ENCODE results near the gene SLC22A23. TPM values are rescaled to one million over a fixed set of nuclear protein-coding genes. Genes with fewer than 3 reads are reported as not detected.

SLC22A23 gene
- total RNA-seq, 4 donors from 2014 or later, result 26.6 to 42.6 (median 37.6) TPM

DNA sequence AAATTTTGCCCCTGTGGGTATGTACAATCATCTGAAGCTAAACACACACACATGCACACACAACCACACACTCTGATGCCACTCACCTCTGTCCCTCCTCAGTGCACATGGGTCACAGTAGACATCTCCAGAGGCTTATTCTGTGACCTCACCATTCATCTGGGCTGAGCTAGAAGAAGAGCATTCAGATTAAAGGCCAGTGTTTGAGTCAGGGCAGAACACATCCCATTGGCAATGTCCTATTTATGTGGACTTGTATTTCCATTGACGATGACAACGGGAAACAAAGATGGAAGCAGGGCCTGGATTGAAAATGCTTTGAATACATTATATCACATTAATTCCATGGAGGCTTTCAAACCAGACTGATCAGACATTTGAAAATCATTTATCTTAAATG is 26.8 kb upstream of the SLC22A23 start:
- WGBS, 2 donors, result 90 to 93% methylated on average over 2 of the region's 2 CpGs
- no peak overlapping the region for H3K4me3 ChIP-seq
- no peak for TF ChIP-seq POLR2A (IDR thresholded peaks at IDR 0.05)
- TF ChIP-seq, protein P1, sequence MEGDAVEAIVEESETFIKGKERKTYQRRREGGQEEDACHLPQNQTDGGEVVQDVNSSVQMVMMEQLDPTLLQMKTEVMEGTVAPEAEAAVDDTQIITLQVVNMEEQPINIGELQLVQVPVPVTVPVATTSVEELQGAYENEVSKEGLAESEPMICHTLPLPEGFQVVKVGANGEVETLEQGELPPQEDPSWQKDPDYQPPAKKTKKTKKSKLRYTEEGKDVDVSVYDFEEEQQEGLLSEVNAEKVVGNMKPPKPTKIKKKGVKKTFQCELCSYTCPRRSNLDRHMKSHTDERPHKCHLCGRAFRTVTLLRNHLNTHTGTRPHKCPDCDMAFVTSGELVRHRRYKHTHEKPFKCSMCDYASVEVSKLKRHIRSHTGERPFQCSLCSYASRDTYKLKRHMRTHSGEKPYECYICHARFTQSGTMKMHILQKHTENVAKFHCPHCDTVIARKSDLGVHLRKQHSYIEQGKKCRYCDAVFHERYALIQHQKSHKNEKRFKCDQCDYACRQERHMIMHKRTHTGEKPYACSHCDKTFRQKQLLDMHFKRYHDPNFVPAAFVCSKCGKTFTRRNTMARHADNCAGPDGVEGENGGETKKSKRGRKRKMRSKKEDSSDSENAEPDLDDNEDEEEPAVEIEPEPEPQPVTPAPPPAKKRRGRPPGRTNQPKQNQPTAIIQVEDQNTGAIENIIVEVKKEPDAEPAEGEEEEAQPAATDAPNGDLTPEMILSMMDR (IDR thresholded peaks at IDR 0.05), result no peak
- H3K27me3 ChIP-seq, result peaks cover 0 to 18% (median 0%) of the 10 kb centered on the region in 4 donors
- H3K27ac ChIP-seq, result no peak overlapping the region
- peaks cover 0 to 6% (median 5%) of the 10 kb centered on the region in 3 donors for H3K9me3 ChIP-seq
- H3K36me3 ChIP-seq, result no peaks in the 10 kb centered on the region
- DNase-seq, result no peak
- no peaks in the 10 kb centered on the region for H3K4me1 ChIP-seq
- intact Hi-C loops (cut with DNase I), result no loop called here

DNA sequence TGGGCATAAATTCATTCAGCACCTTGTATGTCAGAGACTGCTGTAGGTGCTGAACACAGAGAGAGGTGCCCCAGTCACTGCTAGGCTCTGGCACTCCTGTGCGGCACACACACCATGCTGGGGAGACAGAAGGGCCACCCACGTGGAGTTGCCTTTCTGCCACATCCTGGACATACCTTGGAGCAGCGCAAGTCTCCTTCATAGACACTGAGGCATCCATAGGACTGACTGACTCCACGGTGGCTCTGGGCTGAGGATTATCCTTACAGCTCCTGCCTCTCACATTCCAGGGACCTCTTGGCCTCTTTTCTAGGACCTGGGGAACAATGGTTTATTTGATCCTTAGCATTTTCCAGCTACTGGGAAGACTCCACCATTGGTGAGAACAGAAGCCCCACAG is 26.0 kb upstream of the SLC22A23 start:
- no peak for DNase-seq
- Histone ChIP-seq H3K4me3 (no peak overlapping the region), H3K27me3 (peaks cover 0 to 13% (median 0%) of the 10 kb centered on the region in 4 donors), H3K4me1 (no peaks in the 10 kb centered on the region), H3K27ac (no peak overlapping the region), H3K36me3 (no peaks in the 10 kb centered on the region), H3K9me3 (peaks cover 0 to 6% (median 5%) of the 10 kb centered on the region in 3 donors)
- intact Hi-C loops (cut with DNase I), result no loop called here
- 67 to 80% methylated on average over 3 of the region's 4 CpGs for WGBS, 2 donors
- no peak for TF ChIP-seq POLR2A (IDR thresholded peaks at IDR 0.05)
- TF ChIP-seq, protein P1 (IDR thresholded peaks at IDR 0.05), result no peak

DNA sequence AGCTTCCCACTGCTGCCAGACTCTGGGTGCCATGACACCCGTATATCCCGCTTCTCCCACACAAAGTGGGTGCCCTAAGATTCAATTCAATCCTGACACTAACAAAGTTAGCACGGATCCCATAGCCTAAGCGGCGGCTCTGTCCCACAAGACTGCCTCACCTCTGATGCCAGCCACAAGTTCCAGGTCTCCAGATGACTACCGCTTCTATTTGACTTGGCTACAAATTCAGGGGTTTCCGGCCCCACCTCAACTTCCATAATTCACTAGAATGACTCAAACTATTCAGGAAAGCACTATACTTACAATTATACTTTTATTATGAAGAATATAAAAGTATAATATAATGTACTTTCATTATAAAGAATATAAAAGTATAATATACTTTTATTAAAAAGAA is 24.8 kb upstream of the SLC22A23 start:
- H3K4me1 ChIP-seq, result no peaks in the 10 kb centered on the region
- H3K4me3 ChIP-seq, result no peak overlapping the region
- TF ChIP-seq POLR2A (IDR thresholded peaks at IDR 0.05), result no peak
- TF ChIP-seq, protein P1 (IDR thresholded peaks at IDR 0.05), result no peak
- H3K27ac ChIP-seq, result no peak overlapping the region
- intact Hi-C loops (cut with DNase I), result no loop called here
- no peak for DNase-seq
- H3K9me3 ChIP-seq, result peaks cover 0 to 6% (median 5%) of the 10 kb centered on the region in 3 donors
- H3K36me3 ChIP-seq, result no peaks in the 10 kb centered on the region
- 60 to 82% methylated on average over 7 of the region's 7 CpGs for WGBS, 2 donors
- peaks cover 0 to 10% (median 0%) of the 10 kb centered on the region in 4 donors for H3K27me3 ChIP-seq

DNA sequence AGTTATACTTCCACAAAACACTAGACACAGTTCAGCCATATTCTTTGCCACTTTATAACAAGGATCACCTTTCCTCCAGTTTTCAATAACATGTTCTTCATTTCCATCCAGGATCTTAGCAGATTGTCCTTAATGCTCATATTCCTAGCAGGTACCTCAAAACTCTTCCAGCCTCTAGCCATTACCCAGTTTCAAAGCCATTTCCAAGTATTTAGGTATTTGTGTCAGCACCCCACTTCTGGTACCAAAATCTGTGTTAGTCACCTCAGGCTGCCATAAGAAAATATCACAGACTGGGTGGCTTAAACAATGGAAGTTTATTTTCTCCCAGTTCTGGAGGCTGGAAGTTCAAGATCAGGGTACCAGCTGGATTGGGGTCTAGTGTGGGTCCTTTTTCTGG is 23.2 kb upstream of the SLC22A23 start:
- DNase-seq, result no peak
- Histone ChIP-seq H3K9me3 (peaks cover 0 to 6% (median 5%) of the 10 kb centered on the region in 3 donors), H3K4me1 (no peaks in the 10 kb centered on the region), H3K27ac (no peak overlapping the region), H3K4me3 (no peak overlapping the region), H3K36me3 (no peaks in the 10 kb centered on the region), H3K27me3 (peaks cover 0 to 10% (median 0%) of the 10 kb centered on the region in 4 donors)
- intact Hi-C loops (cut with DNase I), result no loop called here
- no peak for TF ChIP-seq POLR2A (IDR thresholded peaks at IDR 0.05)
- TF ChIP-seq, protein P1 (IDR thresholded peaks at IDR 0.05), result no peak

DNA sequence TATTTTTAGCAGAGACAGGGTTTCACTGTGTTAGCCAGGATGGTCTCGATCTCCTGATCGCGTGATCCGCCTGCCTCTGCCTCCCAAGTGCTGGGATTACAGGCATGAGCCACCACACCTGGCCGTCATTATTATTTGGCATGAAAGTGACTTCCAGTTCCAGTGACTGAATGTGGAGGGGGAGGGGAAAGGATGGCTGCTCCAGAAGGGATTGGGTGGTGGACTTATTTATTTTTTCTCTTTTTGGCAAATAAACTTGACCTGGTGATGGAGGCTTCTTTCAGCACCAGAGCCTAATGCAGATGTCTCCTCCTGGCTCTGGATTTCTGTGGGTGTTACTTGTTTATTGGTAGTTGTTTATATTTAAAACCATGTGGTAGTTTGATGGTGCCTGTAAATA is 16.9 kb upstream of the SLC22A23 start:
- peaks cover 0 to 32% (median 5%) of the 10 kb centered on the region in 3 donors for H3K4me1 ChIP-seq
- TF ChIP-seq, protein P1 (IDR thresholded peaks at IDR 0.05), result no peak
- TF ChIP-seq POLR2A (IDR thresholded peaks at IDR 0.05), result no peak
- no peaks in the 10 kb centered on the region for H3K9me3 ChIP-seq
- intact Hi-C loops (cut with DNase I), result no loop called here
- 53 to 91% methylated on average over 2 to 5 of the region's 5 CpGs for WGBS, 2 donors
- no peak overlapping the region for H3K27ac ChIP-seq
- H3K4me3 ChIP-seq, result no peak overlapping the region
- H3K27me3 ChIP-seq, result no peaks in the 10 kb centered on the region
- no peaks in the 10 kb centered on the region for H3K36me3 ChIP-seq
- no peak for DNase-seq
